HG03196 (cell line): Measurements from ENCODE around the gene CST7.
"Not testable (repeated sequence)": the region's sequence is repeated elsewhere in the genome, so short reads cannot be mapped to it uniquely, and the experiment has no call there.

ENCODE experiments used
- ATAC-seq: cut with Tn5 transposase; IDR thresholded peaks from one replicate; pipeline ENCODE4 v1.9.1; 2021; ENCODE audit not compliant: unreplicated experiment

CST7 gene, protein sequence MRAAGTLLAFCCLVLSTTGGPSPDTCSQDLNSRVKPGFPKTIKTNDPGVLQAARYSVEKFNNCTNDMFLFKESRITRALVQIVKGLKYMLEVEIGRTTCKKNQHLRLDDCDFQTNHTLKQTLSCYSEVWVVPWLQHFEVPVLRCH

DNA sequence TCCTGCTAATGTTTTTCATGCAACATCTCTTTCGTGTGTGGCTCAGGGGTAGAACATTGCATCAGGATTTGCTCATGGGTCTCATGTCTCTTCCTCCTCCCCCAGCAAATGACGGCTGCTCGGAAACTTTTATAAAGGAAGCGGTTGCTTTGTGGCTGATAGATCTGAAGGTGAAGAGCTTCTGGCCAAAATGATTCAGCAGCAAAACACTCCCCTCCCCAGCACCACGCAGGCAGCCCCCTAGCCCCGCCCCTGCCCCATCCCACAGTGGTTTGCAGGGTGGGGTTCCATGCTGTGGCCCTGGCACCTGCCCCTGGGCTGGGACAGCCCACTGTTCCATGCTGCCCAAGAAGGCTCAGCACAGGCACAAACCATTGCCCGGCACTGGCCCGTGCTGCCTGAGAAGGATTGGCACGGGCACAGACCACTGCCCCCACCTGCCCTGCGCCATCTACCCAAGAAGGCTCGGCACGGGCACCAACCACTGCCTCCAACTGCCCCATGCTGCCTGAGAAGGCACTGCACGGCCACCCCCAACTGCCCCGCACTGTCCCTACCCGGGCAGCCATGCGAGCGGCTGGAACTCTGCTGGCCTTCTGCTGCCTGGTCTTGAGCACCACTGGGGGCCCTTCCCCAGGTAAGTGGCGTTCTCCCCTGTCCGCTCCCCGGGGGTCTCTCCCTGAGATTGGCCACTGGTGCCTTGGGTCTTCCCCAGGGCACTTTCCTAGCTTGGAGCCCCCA, at the start of gene CST7:
Gene CST7 (plus strand): TSS at position 331 of the 741 bp plus-strand sequence. CDS start 237 bp downstream, at position 568.
- ATAC-seq: peak; percentile 59

DNA sequence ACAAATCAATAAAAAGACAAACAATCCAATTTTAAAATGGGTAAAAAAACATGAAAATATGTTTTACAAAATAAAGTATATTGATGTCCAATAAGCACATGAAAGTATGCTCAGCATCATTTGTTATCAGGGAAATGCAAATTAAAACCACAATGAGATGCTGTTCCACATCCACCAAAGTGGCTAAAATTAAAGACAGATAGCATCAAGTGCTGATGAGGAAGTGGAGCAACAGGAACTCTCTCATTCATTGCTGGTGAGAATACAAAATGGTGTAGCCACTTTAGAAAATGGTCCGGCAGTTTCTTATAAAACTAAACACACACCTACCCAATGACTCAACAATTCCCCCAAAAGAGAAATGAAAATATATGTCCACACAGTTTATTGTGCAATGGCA, 42.3 kb upstream of the CST7 start:
- no peak for ATAC-seq

DNA sequence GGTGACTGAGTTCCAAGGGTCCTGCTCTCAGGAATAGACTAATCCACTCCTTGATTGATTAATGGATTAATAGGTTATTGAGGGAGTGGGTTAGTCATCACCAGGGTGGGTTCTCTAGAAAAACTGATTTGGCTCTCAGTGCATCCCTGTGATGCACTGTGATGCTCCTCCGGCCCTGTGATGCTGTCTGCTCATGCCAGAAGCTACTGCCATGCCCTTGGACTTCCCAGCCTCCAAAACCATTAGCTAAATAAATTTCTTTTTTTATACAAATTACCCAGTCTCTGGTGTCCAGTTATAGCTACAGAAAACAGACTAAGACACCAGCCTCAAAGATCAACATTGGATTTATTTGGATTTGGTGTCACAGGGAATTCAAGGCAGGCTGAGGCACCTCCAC, 40.4 kb upstream of the CST7 start:
- ATAC-seq: no peak

DNA sequence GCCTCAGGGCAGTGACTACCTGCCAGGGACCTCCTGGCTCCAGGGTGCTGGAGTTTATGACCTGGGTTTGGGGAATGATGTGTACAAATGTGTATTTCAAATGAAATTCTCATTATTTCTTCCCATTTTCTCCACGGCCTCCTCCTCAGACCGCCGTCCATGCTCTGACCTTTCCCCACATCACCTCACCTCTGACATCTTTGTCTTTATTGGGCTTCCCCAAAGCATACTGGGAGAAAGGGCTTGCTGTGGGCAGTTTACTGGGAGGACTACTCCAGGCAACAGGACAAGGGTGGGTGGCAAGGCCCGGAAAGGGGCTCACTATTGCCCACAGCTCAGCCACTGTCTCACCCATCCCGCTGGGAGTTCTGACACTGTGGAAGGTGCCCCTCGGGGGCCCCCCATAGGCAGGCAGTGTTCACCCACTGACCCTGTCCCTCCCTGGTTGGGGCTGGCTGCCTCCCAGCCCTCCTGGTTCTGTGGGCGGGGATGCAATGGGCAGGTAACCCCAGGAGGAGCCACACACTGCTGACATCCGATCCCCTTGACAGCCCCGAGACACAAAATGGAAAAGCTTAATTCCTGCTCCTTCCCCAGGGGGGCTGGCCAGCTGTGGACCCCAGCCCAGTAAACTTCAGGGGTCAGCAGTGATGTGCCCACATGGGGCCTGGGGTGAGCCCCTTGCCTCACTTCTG, 39.8 kb upstream of the CST7 start:
- no peak for ATAC-seq

DNA sequence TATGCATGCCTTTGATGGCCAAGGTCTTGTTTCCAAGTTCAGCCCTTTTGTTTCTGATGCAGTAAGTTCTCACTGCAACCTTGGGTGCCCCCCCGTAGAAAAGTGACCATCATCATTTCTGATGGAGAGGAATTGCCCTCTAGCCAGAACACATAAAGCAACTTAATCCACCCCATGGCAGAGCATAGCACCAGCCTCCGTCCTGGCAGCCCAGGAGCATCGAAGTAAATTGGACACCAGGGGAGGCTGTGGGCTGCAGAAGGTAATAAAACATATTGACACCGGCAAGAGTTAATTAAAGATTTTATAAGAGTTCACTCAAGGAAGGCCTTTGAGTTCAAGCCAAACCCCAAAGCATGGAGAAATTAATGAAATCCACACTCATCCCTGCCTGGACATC, 39.2 kb upstream of the CST7 start:
- ATAC-seq: no peak

DNA sequence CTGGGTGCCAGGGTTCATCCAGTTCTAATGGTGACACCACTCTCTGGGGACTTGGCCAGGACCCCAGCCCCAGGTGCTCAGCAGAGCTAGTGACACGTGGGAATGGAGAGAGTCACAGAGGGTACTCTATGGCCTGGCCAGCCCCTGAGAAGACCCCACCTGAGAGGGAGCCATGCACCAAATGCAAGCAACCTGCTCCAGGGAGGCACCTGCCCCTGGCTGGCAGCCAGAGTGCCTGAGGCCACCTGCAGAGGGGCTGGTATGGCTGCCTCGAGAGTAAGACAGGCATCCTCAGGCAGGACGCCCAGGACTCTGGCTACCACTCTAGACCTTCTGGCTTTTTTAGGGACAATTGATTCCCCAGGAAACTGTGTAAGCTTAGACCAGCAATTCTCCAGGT, 38.6 kb upstream of the CST7 start:
- ATAC-seq: no peak

DNA sequence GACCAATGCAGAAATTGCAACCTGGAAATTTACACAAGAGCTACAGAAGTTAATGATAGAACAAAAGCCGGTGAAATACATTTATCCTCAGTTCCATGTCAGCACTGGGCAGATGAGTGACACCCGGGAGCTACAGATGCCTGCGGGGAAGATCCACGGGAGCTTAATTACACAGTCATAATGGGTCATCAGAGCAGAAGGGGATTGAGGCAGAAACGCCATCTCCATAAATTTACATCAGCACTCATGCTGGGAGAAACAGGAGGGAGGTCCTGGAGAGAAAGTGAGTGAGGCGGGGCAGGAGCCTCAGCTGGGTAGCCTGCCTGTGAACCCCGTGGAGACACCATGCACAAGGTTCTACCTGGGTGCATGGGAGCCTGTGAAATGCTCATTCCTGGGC, 37.6 kb upstream of the CST7 start:
- ATAC-seq: no peak

DNA sequence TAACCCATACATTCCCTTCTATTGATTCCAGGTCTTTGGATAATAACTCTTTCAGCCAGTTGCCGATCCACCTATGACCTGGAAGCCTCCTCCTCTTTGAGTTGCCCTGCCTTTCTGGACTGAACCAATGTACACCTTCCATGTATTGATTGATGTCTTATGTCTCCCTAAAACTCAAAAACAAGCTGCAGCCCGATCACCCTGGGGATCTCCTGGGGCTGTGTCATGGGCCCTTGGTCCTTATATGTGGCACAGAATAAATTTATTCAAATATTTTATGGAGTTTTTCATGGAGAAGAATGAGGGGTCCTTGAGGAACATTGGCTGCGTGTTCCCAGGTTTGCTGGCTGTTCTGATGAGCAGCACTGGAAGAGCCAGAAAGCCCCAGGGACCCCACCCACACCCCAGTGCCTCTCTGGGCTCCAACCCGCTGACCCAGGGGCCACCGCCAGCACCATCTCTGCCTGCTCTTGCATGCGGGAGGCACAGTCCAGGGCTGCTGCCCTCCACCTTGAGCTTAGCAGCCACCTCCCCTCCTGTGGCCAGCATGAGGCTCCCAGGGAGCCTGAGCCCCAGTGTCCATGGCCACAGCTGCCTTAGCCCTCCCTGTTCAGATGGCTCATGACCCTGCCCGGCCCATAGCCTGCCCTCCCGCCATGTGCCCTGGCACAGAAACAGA, 36.5 kb upstream of the CST7 start:
- no peak for ATAC-seq

DNA sequence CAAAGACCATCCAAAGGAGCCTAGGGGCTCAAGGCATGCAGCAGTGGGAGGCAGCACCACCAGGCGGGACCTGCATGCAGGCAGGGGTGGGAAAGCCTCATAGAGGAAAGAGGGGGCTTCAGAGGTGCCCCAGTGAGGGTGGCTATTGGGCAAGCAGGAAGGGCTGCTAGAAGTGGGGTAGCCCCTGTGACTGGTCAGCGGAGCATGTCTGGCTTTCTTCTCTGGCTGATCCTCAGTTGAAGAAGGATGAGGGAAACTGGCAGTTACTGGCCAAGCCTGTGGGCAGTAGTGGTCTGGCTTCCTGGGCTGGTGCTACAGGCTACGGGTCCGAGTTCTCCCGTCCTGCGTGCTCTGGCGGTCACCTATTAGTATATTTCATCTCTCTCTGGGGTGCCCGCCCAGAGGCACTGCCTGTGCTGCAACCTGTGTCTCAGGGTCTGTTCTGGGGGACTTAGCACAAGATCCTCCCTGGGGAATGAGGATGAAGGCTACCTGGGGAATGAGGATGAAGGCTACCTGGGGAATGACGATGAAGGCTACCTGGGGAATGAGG, 35.9 kb upstream of the CST7 start:
- no peak for ATAC-seq

DNA sequence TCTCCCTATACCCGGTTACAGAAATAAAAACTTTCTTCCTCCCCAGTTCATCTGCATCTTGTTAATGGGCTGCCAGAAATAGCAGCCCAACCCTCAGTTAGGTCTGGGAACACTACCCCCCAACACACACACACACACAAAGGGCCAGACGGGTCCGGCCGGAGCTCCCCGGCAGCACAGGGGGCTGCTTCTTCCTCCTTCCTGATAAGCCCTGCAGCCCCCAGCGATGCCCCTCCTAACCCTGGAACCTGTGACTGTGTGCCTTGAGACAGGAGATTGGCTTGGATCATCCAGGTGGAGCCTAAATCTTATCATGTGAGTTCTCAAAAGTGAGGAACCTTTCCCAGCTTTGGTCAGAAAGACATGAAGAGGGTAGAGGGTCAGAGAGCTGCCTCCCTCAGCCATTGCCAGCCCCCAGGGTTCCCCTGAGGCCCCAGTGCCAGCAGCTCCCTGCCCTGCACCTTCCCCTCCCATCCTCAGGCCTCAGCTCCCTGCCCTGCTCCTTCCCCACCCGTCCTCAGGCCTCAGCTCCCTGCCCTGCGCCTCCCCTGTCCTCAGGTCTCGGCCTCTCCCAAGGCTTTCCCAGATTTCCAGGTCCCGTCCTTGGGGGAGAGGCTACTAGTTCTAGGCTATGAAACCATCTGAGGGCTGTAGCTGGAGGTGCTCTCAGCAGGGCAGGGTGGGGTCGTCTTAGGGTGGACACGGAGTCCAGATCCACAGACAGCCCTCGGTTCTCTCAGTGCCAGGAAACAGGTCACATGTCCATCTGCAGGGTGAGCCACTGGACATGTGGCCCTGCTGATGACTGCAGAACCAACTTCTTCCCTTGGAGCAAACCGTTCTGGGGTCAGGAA, 34.5 kb upstream of the CST7 start:
- ATAC-seq: no peak

DNA sequence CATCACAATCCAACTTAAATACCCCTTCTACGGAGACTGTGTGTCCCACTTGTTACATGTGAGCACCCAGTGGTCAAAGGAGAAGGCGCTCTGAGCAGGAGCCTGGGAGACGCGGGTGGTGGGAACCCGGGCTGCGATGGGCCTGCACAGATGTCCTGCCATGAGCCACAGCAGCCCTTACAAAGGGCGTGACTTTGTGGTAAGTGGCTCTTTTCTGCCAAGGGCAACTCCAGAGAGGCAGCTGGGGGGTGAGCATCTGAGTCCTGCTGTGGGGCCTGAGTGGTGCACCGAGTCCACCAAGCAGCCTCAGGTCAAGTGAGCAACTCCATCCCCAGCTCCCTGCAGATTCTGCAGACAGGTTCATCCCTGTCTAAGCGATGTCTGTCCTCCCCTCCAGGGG, 33.6 kb upstream of the CST7 start:
- no peak for ATAC-seq

DNA sequence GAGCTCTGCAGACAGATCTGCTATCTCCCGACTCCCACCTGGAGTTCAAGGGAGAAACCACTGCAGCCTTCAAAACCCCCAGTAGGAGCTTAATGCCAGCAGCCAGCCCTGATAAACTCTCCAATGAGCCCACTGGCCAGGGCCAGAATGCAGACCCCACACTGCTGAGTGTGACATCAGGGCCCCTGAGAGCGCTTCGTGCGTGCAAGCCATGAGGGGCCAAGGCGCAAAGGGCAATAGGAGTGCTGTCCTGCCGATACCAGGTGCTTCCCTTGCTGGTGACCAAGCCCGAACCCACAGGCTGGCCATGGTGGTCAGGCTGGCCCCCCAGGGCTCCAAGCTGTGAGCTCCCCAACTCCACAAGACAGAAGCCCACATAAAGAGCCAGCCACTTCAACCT, 33.2 kb upstream of the CST7 start:
- no peak for ATAC-seq

DNA sequence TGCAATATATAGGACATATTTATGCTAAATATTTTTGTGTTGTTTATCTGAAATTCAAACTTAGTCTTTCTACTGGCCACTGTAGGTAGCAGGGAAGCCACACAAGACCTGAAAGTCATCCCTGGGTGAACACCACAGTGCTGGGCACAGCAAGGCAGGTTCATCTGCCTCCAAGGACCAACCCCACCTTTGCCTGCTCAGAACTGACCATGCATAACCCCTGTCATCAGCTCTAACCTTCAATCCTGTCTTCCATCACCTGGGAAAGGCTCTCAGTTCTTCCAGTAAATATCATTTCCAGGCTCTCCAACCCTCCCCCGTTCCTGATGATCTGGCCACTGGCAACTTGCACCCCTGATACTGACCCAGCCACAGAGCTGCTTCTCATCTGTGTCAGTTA, 32.7 kb upstream of the CST7 start:
- no peak for ATAC-seq

DNA sequence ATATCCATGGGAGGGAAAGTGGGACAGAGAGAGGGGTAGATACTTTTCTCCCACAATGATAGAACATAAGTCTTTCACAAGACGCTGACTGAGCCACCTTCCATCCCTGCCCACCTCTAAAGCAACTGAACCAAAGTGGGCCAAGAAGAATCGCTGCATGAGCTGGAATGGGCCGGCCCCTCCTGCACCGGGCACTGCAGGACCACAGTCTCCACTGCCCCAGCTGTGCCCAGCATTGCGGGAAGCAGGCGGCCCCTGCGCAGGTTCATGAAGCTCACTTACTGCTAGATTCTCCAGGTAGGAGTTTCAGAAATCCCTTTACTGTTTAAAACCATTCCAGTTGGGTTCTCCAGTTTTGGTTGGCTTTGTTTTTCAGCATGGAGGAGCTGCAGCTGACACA, 32.0 kb upstream of the CST7 start:
- no peak for ATAC-seq

DNA sequence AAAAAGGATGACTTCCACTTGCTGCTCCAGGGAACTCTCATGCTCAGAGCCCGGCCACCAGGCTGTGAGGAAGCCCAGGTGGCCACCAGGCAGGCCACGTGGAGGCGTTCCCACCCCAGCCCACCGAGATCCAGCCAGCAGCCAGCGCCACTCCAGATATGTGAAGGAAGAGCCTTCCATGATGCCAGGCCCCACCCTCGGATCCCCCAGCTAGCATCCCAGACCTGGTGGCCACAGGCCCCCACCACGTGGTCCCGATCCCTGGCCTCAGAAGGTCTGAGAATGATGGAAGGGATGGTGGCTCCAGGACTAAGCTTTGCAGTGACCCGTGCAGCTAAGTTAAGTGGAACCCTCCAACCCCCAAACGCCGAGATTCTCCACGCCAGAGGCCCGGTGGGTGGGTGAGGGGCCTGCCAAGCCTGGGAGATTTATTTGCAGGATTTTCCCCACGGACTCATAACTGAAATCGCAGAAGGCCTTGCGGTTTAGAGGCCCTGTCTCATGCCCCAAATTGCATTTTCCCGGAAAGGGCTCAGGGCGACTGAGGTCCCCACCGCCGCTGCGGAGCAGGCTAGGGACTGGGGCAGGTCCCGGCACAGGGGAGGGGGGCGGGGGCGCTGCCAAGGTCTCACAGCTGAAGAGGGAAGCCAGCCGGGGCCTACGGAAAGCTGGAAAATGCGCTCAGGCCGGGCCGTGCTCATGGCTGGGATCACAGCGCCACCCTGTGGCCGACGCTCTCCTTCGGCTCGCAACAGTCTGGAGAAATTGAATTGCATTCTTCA, 31.1 kb upstream of the CST7 start:
- ATAC-seq: no peak

DNA sequence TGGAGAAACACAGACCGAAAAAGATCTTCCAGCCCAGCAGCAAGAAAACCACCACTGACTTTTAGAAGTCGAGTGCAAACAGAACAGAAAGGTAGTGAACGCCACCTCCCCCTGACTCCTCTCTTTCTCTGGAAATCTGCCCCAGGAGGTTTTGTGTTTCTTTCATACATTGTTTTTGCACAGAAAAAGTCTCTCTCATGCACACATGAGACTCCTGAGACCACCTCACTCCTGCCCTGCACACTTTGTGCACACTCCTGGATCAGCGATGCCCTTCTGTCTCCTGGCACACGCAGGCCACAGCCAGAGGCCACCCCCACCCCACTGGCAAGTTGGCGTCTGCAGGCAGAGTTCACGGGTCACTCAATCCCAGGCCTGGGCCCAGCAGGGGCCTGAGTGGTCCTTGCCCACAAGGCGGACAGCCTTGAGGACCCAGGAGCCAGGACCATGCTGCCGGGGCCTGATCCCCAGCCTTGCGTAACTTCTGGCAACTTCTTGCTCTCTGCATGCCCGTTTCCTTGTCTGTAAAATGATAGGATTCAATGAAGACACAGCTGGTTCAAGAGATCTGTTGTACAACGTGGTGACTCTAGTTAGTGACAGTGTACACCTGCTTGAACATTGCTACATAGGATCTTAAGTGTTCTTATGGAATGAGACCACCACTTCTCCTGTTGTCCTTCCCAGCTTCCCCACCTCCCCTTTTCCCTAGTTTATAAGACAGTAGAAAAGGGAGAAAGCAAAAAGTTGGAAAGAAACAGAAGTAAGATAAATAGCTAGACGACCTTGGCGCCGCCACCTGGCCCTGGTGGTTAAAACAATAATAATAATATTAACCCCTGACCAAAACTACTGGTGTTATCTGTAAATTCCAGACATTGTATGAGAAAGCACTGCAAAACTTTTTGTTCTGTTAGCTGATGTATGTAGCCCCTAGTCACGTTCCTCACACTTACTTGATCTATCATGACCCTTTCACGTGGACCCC, 30.2 kb upstream of the CST7 start:
- no peak for ATAC-seq

DNA sequence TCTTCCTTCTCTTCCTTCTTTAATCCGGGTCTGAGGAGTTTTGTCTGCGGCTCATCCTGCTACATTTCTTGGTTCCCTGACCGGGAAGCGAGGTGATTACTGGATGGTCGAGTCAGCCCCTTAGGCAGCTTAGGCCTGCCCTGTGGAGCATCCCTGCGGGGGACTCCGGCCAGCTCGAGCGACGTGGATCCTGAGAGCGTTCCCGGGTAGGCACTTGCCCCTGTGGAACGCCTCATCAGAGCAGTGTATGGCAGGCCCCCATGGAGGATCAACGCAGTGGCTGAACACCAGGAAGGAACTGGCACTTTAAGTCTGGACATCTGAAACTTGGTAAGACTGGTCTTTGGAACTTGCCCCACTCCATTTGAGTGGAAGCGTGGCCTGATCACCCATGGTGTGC, 29.4 kb upstream of the CST7 start:
- not testable (repeated sequence) for ATAC-seq

DNA sequence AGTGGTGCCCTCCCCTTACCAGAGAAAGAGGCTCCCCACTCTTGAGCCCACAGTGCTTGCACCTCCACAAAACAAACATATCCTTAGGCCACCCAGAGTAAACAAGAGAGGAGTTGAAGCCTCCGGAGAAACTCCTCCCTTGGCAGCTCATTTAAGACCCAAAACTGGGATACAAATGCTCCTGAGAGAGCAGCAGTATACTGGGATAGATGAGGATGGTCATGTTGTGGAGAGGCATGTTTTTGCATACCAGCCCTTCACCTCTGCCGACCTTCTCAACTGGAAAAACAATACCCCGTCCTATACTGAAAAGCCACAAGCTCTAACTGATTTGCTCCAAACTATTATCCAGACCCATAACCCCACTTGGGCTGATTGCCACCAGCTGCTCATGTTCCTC, 28.4 kb upstream of the CST7 start:
- ATAC-seq: not testable (repeated sequence)

DNA sequence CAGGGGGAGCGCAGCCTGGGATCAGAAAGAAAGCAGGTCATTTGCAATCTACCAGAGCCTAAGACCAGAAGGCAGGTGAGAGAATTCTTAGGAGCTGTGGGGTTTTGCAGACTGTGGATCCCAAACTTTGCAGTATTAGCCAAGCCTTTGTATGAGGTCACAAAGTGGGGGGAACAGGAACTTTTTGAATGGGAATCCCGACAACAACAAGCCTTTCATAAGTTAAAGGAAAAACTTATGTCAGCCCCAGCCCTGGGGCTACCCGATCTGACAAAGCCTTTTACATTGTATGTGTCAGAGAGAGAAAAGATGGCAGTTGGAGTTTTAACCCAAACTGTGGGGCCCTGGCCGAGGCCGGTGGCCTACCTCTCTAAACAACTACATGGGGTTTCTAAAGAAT, 19.8 kb upstream of the CST7 start:
- not testable (repeated sequence) for ATAC-seq
